Activated T-helper 1 cell treated with anti-CD3 and anti-CD28 coated beads, Interleukin-12 subunit alpha, Interleukin-12 subunit beta, Interleukin-2, Interleukin-4 antibody, amounts not matched to agents 30 ng/mL and 10 ng/mL and 1 ng/mL, durations not matched to agents 14 hours and 24 hours and 36 hours (primary cell): Measurements from ENCODE around the gene PACSIN1. TPM values are rescaled to one million over a fixed set of nuclear protein-coding genes. Genes with fewer than 3 reads are reported as not detected.

Source experiments
- DNase-seq: peaks from one replicate; pipeline ENCODE4 v3.0.0; 2021; ENCODE audit warnings: low spot score
- H3K27ac Mint-ChIP-seq: one replicate; pipeline ENCODE4 v1.8.0; 2021; ENCODE audit warnings: mild to moderate bottlenecking, mixed read lengths
- H3K27me3 Mint-ChIP-seq: one replicate; pipeline ENCODE4 v1.8.0; 2022; ENCODE audit warnings: mild to moderate bottlenecking, moderate library complexity, mixed read lengths; ENCODE audit not compliant: insufficient read depth
- H3K36me3 Mint-ChIP-seq: one replicate; pipeline ENCODE4 v1.8.0; 2021; ENCODE audit warnings: low read depth, mixed read lengths
- H3K4me1 Mint-ChIP-seq: one replicate; pipeline ENCODE4 v1.8.0; 2021; ENCODE audit warnings: low read depth, mixed read lengths
- H3K4me3 Mint-ChIP-seq: one replicate; pipeline ENCODE4 v1.8.0; 2021; ENCODE audit warnings: mild to moderate bottlenecking, moderate library complexity, mixed read lengths
- H3K9me3 Mint-ChIP-seq: one replicate; pipeline ENCODE4 v1.8.0; 2021; ENCODE audit warnings: mixed read lengths
- intact Hi-C: fragments of 100-400 bp; cut with micrococcal nuclease; formaldehyde crosslinking; loops from one replicate; pipeline ENCODE4 v1.15.1; 2024
- total RNA-seq: library from RNA; stranded (reverse); gene quantifications from 2 replicates; pipeline ENCODE4 v1.2.3, GENCODE V29; 2022

The PACSIN1 gene
- total RNA-seq, 1 donor from 2014 or later = not detected

DNA sequence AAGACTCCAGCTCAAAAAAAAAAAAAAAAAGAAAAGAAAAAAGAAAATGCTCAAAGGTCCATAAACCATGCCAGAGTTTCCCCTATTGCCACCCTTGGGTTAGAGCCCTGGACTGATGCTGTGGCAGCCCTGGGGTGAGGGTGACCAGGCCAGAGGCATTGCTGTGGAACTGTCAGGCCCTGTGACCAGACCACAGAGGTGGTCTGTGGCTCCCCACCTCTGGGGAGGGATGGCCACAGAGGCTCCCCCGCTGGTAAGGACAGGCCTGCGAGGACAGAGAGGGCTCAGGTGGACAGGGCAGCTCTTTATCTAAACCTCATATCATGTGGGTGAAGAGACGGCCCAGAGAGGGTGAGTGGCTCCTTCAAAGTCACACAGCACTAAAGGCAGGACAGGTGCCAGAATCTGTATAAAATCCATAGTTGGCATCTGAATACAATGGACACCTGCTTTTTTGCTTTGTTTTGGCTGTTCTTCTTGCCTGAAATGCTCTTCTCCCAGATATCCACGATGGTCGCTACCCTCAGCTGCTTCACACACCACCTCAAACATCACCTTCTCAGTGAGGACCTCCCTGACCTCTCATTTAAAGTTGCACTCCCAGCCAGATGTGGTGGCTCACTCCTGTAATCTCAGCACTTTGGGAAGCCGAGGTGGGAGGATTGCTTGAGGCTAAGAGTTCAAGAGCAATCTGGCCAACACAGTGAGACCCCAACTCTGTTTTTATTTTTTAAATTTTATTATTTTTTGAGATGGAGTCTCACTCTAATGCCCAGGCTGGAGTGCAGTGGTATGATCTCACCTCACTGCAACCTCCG, 112.8 kb downstream of the PACSIN1 start:
- no peaks in the 10 kb centered on the region for H3K36me3 Mint-ChIP-seq
- H3K27me3 Mint-ChIP-seq = no peaks in the 10 kb centered on the region
- no peak overlapping the region for H3K4me3 Mint-ChIP-seq
- no peaks in the 10 kb centered on the region for H3K4me1 Mint-ChIP-seq
- DNase-seq = no peak
- no peaks in the 10 kb centered on the region for H3K9me3 Mint-ChIP-seq
- no peak overlapping the region for H3K27ac Mint-ChIP-seq
- intact Hi-C loops = no loop called here

DNA sequence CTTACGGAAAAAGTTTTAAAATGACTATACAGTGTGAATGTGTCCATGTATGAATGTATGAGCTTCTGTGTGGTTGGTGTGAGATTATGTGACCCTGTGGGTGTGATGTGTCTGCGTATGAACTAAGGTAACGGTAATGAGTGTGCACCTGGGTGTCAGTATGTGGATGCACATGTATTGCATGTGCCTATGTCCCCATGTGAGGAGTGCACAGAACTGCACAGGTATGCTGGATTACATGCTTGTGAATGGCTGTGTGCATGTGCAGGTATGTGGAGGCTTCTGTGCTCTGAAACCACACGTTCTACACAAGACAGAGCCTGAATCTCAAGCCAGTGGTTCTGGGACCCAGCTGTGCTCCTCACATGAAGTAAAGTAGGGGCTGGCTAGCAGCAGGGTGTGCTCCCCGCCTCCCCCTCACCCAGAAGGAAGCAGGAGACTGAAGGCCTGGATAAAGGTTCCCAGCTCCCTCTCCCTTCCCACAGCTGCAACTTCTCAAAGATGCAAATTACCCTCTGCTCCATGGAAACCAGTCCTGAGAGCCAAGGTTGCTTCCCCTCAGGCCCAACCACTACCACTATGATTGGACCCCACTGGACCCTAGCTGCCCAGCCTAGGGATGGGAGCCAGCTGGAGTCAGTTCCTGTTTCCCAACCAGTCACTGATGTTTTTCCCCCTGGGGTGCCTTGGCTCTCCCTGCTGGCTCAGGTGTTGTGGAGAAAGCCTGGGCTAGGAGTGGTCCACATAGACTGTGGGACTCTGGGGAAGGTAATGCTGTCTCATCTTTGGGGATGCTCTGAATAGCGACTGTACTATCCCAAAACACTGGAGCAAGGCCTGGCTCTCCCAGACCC, 115.1 kb downstream of the PACSIN1 start:
- Mint-ChIP-seq H3K27ac (no peak overlapping the region), H3K9me3 (no peaks in the 10 kb centered on the region), H3K36me3 (no peaks in the 10 kb centered on the region), H3K27me3 (no peaks in the 10 kb centered on the region), H3K4me3 (no peak overlapping the region), H3K4me1 (peaks cover 12% of the 10 kb centered on the region)
- DNase-seq = no peak
- intact Hi-C loops = no loop called here

GRCh38 chr6:34581561-34581920, 115.7 kb downstream of the PACSIN1 start:
- no peak for DNase-seq
- no peaks in the 10 kb centered on the region for H3K36me3 Mint-ChIP-seq

GRCh38 chr6:34583461-34583860, 117.6 kb downstream of the PACSIN1 start:
- intact Hi-C loops = no loop called here
- no peaks in the 10 kb centered on the region for H3K27me3 Mint-ChIP-seq

More at GRCh38 chr6:34581561-34581920, 115.7 kb downstream of the PACSIN1 start:
- Mint-ChIP-seq H3K9me3 (no peaks in the 10 kb centered on the region), H3K27me3 (no peaks in the 10 kb centered on the region), H3K4me3 (no peak overlapping the region), H3K4me1 (peaks cover 12% of the 10 kb centered on the region), H3K27ac (no peak overlapping the region)
- intact Hi-C loops = no loop called here

DNA sequence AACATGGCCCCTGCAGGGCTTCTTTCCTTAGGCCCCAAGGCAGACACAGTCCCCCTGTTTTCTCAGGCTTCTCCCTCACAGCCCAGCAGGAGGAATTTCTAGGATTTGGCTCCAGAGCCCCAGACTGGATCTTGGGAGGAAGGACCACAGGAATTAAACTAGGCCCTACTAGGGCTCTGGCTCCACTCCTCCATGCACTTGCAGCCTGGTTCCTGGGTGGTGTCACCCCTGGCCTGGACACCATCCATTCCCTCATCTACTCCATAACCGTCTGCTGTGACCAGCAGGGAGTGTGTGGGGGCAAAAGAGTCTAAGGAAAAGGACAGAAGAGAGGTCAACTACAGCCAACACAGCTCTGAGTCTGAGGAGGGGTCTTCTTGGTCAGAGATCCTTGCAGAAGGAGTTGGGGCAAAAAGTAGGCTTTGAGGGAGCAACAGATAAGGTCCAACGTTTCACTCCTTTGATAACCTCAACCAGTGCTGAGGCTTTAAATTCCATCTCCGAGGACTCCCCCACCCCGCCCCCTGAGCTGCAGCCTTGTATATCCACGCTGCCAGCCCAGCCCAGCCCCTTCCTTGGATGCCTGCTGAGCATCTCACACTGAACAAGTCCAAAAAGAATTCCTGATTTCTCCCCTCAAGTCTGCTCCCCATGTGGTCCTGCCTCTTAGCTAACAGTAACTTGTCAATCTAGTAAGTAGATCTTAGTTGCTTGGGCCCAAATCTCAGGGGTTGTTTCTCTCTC, 118.2 kb downstream of the PACSIN1 start:
- Mint-ChIP-seq H3K4me1 (peaks cover 12% of the 10 kb centered on the region), H3K27me3 (no peaks in the 10 kb centered on the region), H3K27ac (peak overlapping the region; percentile 24), H3K4me3 (no peak overlapping the region), H3K9me3 (no peaks in the 10 kb centered on the region), H3K36me3 (no peaks in the 10 kb centered on the region)
- no peak for DNase-seq
- intact Hi-C loops = no loop called here

More at GRCh38 chr6:34583461-34583860, 117.6 kb downstream of the PACSIN1 start:
- DNase-seq = no peak
- peaks cover 12% of the 10 kb centered on the region for H3K4me1 Mint-ChIP-seq
- no peak overlapping the region for H3K4me3 Mint-ChIP-seq
- H3K27ac Mint-ChIP-seq = no peak overlapping the region
- H3K36me3 Mint-ChIP-seq = no peaks in the 10 kb centered on the region
- no peaks in the 10 kb centered on the region for H3K9me3 Mint-ChIP-seq

DNA sequence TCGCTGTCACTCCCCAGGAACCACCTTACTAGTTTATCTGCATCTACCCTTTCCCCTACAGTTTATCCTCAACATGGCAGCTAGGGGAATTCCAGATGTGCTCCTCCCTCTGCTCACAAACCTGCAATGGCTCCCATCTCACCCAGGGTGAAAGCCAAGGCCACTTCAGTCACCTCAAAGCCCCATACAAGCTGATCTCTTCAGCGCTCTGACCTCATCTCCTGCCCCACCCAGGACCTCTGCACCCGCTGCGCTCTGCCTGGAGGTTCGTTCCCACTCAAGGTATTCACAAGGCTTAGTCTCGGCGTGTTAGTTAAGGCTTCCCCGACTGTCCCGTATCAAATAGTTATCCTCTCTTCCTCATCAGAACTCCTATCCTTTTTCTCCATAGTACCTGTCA, 118.8 kb downstream of the PACSIN1 start:
- Mint-ChIP-seq H3K36me3 (peaks cover 4% of the 10 kb centered on the region), H3K27ac (peak overlapping the region; percentile 24)

More for the DNA sequence above, 118.8 kb downstream of the PACSIN1 start:
- intact Hi-C loops = no loop called here
- Mint-ChIP-seq H3K4me3 (no peak overlapping the region), H3K27me3 (no peaks in the 10 kb centered on the region), H3K9me3 (no peaks in the 10 kb centered on the region), H3K4me1 (peaks cover 12% of the 10 kb centered on the region)
- DNase-seq = no peak

Other genes starting within 250 kb of the PACSIN1 start
- gene HMGA1, start 229.2 kb upstream of the PACSIN1 start, total RNA-seq = 415 and 438 TPM in 2 replicates
- 14.3 and 15.0 TPM in 2 replicates for gene SMIM29, start 217.1 kb upstream of the PACSIN1 start, total RNA-seq
- 20.0 and 20.8 TPM in 2 replicates for gene NUDT3, start 73.4 kb upstream of the PACSIN1 start, total RNA-seq
- gene RPS10, start 40.0 kb upstream of the PACSIN1 start, total RNA-seq = 1,492 and 1,525 TPM in 2 replicates
- not detected in 2 replicates for gene SPDEF, start 90.3 kb downstream of the PACSIN1 start, total RNA-seq
- 62.7 and 64.4 TPM in 2 replicates for gene ILRUN, start 230.7 kb downstream of the PACSIN1 start, total RNA-seq